Keratinocyte (primary cell): ENCODE measurements around the gene TPK1.

ENCODE experiments used
- CTCF ChIP-seq, 3 experiments: IDR thresholded peaks in 1 of 3; conservative IDR thresholded peaks in 1 of 3; optimal IDR thresholded peaks in 1 of 3; 2 replicates in 2 of 3; 3 replicates in 1 of 3; pipeline versions ENCODE3 to v1.5.1; 2011; ENCODE audit warnings: low read length in 3 of 3, mild to moderate bottlenecking in 3 of 3, moderate library complexity in 2 of 3, control low read depth in 1 of 3, inconsistent platforms in 1 of 3; ENCODE audit not compliant: insufficient read depth in 2 of 3; ENCODE audit errors: extremely low read depth in 1 of 3
- EZH2 ChIP-seq: IDR thresholded peaks from one replicate; pipeline ENCODE4 v1.6.1; 2012; ENCODE audit warnings: inconsistent platforms, mild to moderate bottlenecking, low read length, moderate library complexity

- TF ChIP-seq CTCF (optimal IDR thresholded peaks at IDR 0.05 in 1 of 3, IDR thresholded peaks at IDR 0.05 in 1 of 3, conservative IDR thresholded peaks at IDR 0.05 in 1 of 3; ENCODE audit: extremely low read depth in 1 of 3, insufficient read depth in 2 of 3, low read length in 3 of 3) = no peak
- no peak for TF ChIP-seq EZH2
Observed at GRCh38 chr7:144720149-144720548, 115.7 kb downstream of the TPK1 start.
